ENCODE measurements around the gene GPAM.
"Not testable (repeated sequence)": the region's sequence is repeated elsewhere in the genome, so short reads cannot be mapped to it uniquely, and the experiment has no call there.

GPAM gene

GRCh38 chr10:112209684-112210131, 26.1 kb upstream of the GPAM start:
- no peaks in the 10 kb centered on the region for H3K36me3 ChIP-seq (replicated peaks)
- H3K9me3 ChIP-seq = no peaks in the 10 kb centered on the region
- H3K27me3 ChIP-seq (ENCODE audit: low read depth) = no peaks in the 10 kb centered on the region; the same call in 1 of the 2 replicates
- H3K4me1 ChIP-seq = no peaks in the 10 kb centered on the region
- no peak for DNase-seq (ENCODE audit: low spot score in 2 of 2)
- in situ Hi-C loops (cut with MboI; ENCODE audit: low sequenced_read_pairs) = no loop called here
- H3K4me3 ChIP-seq = no peak overlapping the region

DNA sequence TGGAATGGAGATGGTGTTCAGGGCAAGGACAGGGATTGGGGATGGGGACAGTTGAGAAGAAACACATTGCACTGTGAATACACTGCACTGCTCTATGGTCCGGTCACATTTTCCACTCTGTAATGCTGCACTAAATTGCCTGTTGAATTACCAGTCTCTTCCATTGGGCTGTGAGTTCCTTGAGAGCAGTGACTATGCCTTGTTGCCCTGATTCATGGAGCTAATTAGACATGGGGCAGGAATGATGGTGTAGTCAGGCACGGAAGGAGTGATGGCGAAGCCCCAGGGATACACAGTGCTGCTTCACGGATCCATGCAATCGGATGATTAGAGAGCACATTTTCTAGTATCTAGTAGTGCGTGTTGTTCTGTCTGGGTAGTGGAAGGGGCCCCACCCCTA, 25.4 kb upstream of the GPAM start:
- Histone ChIP-seq H3K9me3 (no peaks in the 10 kb centered on the region), H3K27me3 (ENCODE audit: low read depth) (no peaks in the 10 kb centered on the region; the same call in 1 of the 2 replicates), H3K4me3 (no peak overlapping the region), H3K4me1 (no peaks in the 10 kb centered on the region), H3K36me3 (replicated peaks) (no peaks in the 10 kb centered on the region)
- DNase-seq (ENCODE audit: low spot score in 2 of 2) = no peak
- in situ Hi-C loops (cut with MboI; ENCODE audit: low sequenced_read_pairs) = no loop called here

DNA sequence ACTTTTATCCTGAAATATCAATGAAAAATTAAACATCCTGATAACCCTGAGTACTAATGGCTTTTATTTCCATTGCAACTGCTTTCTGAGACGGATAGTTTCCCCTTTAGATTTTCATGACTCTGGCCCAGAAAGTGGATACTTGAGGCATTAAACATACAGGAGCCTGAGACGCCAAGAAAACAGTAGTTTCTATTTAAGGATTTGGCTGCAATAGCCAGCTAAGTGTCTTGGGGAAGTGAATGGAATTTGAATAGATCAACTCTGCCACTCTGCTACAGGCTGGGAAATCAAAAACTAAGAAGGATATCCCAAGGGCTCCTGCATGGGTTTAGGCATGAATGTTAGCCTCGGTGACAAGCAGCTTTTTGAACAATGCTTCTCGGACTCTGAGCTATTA, 24.7 kb upstream of the GPAM start:
- in situ Hi-C loops (cut with MboI; ENCODE audit: low sequenced_read_pairs) = no loop called here
- no peak for DNase-seq (ENCODE audit: low spot score in 2 of 2)
- Histone ChIP-seq H3K27me3 (ENCODE audit: low read depth) (no peaks in the 10 kb centered on the region), H3K9me3 (no peaks in the 10 kb centered on the region), H3K4me1 (no peaks in the 10 kb centered on the region), H3K36me3 (replicated peaks) (no peaks in the 10 kb centered on the region), H3K4me3 (no peak overlapping the region)

GRCh38 chr10:112203328-112204076, 19.9 kb upstream of the GPAM start:
- Histone ChIP-seq H3K36me3 (replicated peaks) (no peaks in the 10 kb centered on the region), H3K4me1 (no peaks in the 10 kb centered on the region), H3K4me3 (no peak overlapping the region), H3K9me3 (no peaks in the 10 kb centered on the region), H3K27me3 (ENCODE audit: low read depth) (no peaks in the 10 kb centered on the region)
- in situ Hi-C loops (cut with MboI; ENCODE audit: low sequenced_read_pairs) = no loop called here
- DNase-seq (ENCODE audit: low spot score in 2 of 2) = no peak

DNA sequence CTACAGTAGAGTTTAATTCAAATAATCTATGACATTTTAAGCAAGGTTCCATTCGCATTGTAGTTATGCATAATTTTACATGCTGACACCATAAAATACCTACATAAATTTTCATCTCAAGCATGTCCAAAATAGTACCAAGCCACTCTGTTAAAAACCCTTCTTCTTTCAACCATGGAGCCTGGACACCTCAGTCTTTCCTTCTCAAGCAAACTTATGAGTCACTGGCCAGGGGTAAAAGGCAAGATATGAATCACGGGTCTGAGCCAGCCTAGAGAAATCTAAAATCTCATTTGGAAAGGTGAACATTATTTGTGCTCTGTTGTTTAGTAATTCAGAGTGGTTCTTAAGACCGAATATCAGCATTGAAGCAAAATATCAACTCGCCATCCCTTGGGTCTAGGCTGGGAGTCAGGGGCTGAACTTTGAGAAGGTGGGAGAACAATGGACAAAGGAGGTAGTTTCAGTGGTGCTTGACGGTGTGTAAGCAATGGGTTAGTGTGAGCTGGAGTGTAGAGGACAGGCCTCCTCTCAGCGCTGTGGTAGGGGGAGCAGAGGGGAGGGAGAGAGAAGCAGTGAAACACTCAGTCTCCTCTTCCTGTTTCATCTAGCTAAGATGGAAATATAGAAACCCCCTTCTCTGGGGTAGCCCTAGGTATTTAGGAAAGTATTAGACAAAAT, 19.1 kb upstream of the GPAM start:
- H3K4me1 ChIP-seq = no peaks in the 10 kb centered on the region
- in situ Hi-C loops (cut with MboI; ENCODE audit: low sequenced_read_pairs) = no loop called here
- H3K36me3 ChIP-seq (replicated peaks) = no peaks in the 10 kb centered on the region
- no peak for DNase-seq (ENCODE audit: low spot score in 2 of 2)
- H3K27me3 ChIP-seq (ENCODE audit: low read depth) = no peaks in the 10 kb centered on the region
- no peak overlapping the region for H3K4me3 ChIP-seq
- no peaks in the 10 kb centered on the region for H3K9me3 ChIP-seq

DNA sequence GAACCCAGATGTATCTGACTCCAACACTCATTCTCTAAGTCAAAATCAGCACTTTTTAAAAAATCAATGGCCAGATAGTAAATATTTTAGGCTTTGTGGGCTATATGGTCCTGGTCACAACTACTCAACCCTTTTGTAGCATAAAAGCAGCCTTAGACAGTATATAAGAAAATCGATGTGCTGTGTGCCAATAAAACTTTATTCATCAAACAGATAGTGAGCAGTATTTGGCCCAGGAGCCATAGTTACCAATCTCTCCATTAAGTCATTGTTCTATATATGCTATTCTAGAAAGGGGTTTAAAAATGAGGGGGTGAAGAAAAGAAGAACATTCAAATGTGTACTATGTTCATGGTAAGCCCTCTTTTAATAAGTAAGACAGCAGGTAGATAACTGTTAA, 18.5 kb upstream of the GPAM start:
- no peak for DNase-seq (ENCODE audit: low spot score in 2 of 2)
- in situ Hi-C loops (cut with MboI; ENCODE audit: low sequenced_read_pairs) = no loop called here
- no peaks in the 10 kb centered on the region for H3K36me3 ChIP-seq (replicated peaks)

DNA sequence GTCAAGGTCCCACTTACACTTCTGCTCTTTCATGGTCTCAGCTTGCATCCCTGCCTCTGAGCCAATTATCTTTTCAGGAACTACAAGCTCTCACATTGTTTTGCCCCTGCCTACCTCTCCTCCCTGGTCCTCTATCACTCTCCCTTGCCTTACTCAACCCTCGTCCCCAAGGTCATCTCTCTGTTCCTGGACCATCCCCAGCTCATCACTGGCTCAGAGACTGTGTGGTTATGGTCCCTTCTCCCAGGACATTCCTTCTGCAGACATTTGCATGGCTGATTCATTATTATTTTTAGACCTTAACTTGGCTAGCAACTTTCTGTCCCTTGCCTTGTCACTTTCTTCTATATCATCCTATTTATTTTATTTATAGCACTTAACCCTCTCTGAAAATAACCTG, 17.8 kb upstream of the GPAM start:
- no peak overlapping the region for H3K4me3 ChIP-seq
- no peaks in the 10 kb centered on the region for H3K4me1 ChIP-seq
- in situ Hi-C loops (cut with MboI; ENCODE audit: low sequenced_read_pairs) = no loop called here
- no peaks in the 10 kb centered on the region for H3K27me3 ChIP-seq (ENCODE audit: low read depth)
- no peaks in the 10 kb centered on the region for H3K9me3 ChIP-seq
- no peaks in the 10 kb centered on the region for H3K36me3 ChIP-seq (replicated peaks)
- no peak for DNase-seq (ENCODE audit: low spot score in 2 of 2)

More for the DNA sequence above, 18.5 kb upstream of the GPAM start:
- Histone ChIP-seq H3K9me3 (no peaks in the 10 kb centered on the region), H3K4me1 (no peaks in the 10 kb centered on the region), H3K4me3 (no peak overlapping the region), H3K27me3 (ENCODE audit: low read depth) (no peaks in the 10 kb centered on the region)

GRCh38 chr10:112200259-112200658, 16.7 kb upstream of the GPAM start:
- in situ Hi-C loops (cut with MboI; ENCODE audit: low sequenced_read_pairs); H3K9me3 ChIP-seq; H3K4me1 ChIP-seq; H3K4me3 ChIP-seq; DNase-seq (ENCODE audit: low spot score in 2 of 2); H3K27me3 ChIP-seq (ENCODE audit: low read depth); H3K36me3 ChIP-seq (replicated peaks): not testable (repeated sequence)

- H3K27me3 ChIP-seq (ENCODE audit: low read depth); H3K9me3 ChIP-seq; H3K4me3 ChIP-seq; H3K36me3 ChIP-seq (replicated peaks); H3K4me1 ChIP-seq; in situ Hi-C loops (cut with MboI; ENCODE audit: low sequenced_read_pairs); DNase-seq (ENCODE audit: low spot score in 2 of 2): not testable (repeated sequence)
Observed at GRCh38 chr10:112197662-112198061, 14.1 kb upstream of the GPAM start.

DNA sequence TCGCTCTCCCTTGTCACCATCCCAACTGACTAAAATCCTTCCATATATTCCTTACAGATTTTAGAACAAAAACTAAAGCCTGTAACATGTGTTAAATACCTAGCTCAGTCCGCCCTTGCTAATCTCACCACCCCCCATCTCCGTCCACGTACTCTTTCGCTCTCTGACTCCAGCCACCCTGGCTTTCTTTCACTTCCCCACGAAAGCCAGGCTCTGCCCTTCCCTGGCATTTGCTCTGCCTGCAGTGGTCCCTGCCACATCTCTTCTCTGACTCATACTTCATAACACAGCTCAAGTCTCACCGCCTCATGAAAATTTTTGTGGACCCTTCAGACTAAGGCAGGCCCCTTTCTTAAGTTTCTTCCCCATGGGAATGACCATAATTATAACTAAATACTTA, 11.7 kb upstream of the GPAM start:
- H3K36me3 ChIP-seq (replicated peaks) = no peaks in the 10 kb centered on the region
- no peaks in the 10 kb centered on the region for H3K4me1 ChIP-seq
- no peak overlapping the region for H3K4me3 ChIP-seq
- no peaks in the 10 kb centered on the region for H3K27me3 ChIP-seq (ENCODE audit: low read depth)
- no peak for DNase-seq (ENCODE audit: low spot score in 2 of 2)
- no peaks in the 10 kb centered on the region for H3K9me3 ChIP-seq
- in situ Hi-C loops (cut with MboI; ENCODE audit: low sequenced_read_pairs) = no loop called here

GRCh38 chr10:112191791-112192190, 8.2 kb upstream of the GPAM start:
- H3K9me3 ChIP-seq = no peaks in the 10 kb centered on the region
- no peaks in the 10 kb centered on the region for H3K36me3 ChIP-seq (replicated peaks)
- no peaks in the 10 kb centered on the region for H3K27me3 ChIP-seq (ENCODE audit: low read depth)
- H3K4me1 ChIP-seq = no peaks in the 10 kb centered on the region
- H3K4me3 ChIP-seq = no peak overlapping the region
- in situ Hi-C loops (cut with MboI; ENCODE audit: low sequenced_read_pairs) = no loop called here
- no peak for DNase-seq (ENCODE audit: low spot score in 2 of 2)

- no peaks in the 10 kb centered on the region for H3K27me3 ChIP-seq (ENCODE audit: low read depth)
- H3K36me3 ChIP-seq (replicated peaks) = no peaks in the 10 kb centered on the region
- H3K4me1 ChIP-seq = no peaks in the 10 kb centered on the region
- H3K4me3 ChIP-seq = no peak overlapping the region
- in situ Hi-C loops (cut with MboI; ENCODE audit: low sequenced_read_pairs) = no loop called here
- H3K9me3 ChIP-seq = no peaks in the 10 kb centered on the region
- DNase-seq (ENCODE audit: low spot score in 2 of 2) = no peak
Observed at GRCh38 chr10:112191041-112191590, 7.6 kb upstream of the GPAM start.

- DNase-seq (ENCODE audit: low spot score in 2 of 2) = no peak
- in situ Hi-C loops (cut with MboI; ENCODE audit: low sequenced_read_pairs) = no loop called here
Observed at GRCh38 chr10:112189465-112189864, 5.9 kb upstream of the GPAM start.

GRCh38 chr10:112187527-112187926, 4.0 kb upstream of the GPAM start:
- peaks cover 9% of the 10 kb centered on the region for H3K4me1 ChIP-seq

More at GRCh38 chr10:112189465-112189864, 5.9 kb upstream of the GPAM start:
- no peaks in the 10 kb centered on the region for H3K36me3 ChIP-seq (replicated peaks)
- H3K9me3 ChIP-seq = no peaks in the 10 kb centered on the region
- no peak overlapping the region for H3K4me3 ChIP-seq
- no peaks in the 10 kb centered on the region for H3K27me3 ChIP-seq (ENCODE audit: low read depth)
- no peaks in the 10 kb centered on the region for H3K4me1 ChIP-seq

More at GRCh38 chr10:112187527-112187926, 4.0 kb upstream of the GPAM start:
- no peak for DNase-seq (ENCODE audit: low spot score in 2 of 2)
- in situ Hi-C loops (cut with MboI; ENCODE audit: low sequenced_read_pairs) = no loop called here
- no peaks in the 10 kb centered on the region for H3K27me3 ChIP-seq (ENCODE audit: low read depth)
- H3K9me3 ChIP-seq = no peaks in the 10 kb centered on the region
- H3K36me3 ChIP-seq (replicated peaks) = no peaks in the 10 kb centered on the region
- no peak overlapping the region for H3K4me3 ChIP-seq
